HG03575 (cell line): Measurements from ENCODE around the gene ANKRD34A.

Experiments
- ATAC-seq: cut with Tn5 transposase; IDR thresholded peaks from one replicate; pipeline ENCODE4 v1.9.1; 2021; ENCODE audit not compliant: unreplicated experiment, insufficient number of reproducible peaks, low FRiP score; ENCODE audit errors: extremely low read depth

The ANKRD34A gene

GRCh38 chr1:145977486-145978470 lies 13.4 kb upstream of the ANKRD34A start:
- ATAC-seq: no peak

DNA sequence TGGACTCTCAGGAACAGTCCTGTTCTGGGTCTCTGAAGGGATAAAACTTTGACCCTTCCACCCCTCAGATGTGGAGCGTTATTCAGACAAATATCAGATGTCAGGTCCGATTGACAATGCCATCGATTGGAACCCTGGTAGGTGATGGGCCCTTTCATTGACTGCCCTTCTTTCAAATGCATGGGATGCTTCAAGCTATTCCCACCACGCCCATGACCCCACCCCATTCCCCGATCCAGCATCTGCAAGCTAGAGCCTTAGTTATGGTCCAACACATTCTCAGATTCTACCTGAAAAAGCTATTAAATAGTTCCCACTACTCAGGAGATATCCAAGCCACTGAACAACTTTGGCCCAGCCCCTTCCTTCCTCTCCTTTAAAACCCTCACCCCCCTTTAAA lies 12.6 kb upstream of the ANKRD34A start:
- no peak for ATAC-seq

DNA sequence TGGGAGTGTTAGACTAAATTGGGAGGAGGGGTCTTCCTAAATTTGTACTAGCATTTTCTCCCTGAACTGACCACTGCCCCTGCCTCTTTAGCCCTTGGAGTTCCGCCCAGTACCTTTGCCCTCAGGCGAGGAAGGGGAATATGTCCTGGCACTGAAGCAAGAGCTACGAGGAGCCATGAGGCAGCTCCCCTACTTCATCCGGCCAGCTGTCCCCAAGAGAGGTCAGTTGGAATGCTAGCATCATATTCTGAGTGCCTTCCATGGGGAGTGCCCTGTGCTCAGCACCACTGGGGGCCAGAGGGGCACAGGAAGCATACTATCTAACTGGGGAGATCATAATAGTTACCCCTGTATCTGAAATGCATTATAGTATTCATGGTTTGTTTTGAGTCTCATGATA lies 10.8 kb upstream of the ANKRD34A start:
- no peak for ATAC-seq

- no peak for ATAC-seq
Measured at GRCh38 chr1:145974721-145975120, 10.3 kb upstream of the ANKRD34A start.

GRCh38 chr1:145972580-145972979 lies 8.2 kb upstream of the ANKRD34A start:
- no peak for ATAC-seq

GRCh38 chr1:145967288-145967687 lies 2.9 kb upstream of the ANKRD34A start:
- no peak for ATAC-seq

DNA sequence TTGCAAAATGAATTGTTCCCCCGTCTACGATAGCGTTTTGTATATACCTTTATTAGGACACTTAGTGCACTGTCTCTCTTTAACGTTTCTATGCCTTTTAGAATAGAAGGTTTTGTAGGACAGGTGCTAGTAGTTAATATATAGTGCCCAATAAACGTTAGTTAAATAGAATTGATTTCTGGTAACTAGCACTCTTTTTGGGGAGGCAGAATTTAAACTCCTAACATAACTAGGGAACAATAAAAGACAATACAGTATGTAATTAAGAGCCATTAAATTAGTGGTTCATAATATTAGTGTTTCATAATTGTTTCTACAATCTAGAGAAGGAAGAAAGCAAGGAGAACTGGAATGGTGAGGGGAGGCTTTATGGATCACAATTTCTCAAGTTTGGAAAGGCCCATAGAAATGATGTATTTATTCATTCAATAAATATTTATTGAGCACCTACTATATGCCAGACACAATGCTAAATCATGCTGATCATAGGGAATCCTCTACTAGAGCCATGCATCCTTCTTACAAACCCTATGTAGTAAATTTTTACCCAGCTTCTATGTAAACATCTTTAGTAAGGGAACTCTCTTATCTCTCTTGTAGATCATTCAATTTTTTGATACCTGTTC lies 857 bp upstream of the ANKRD34A start:
- ATAC-seq: no peak

- no peak for ATAC-seq
Measured at GRCh38 chr1:145963265-145964019, 933 bp downstream of the ANKRD34A start.

DNA sequence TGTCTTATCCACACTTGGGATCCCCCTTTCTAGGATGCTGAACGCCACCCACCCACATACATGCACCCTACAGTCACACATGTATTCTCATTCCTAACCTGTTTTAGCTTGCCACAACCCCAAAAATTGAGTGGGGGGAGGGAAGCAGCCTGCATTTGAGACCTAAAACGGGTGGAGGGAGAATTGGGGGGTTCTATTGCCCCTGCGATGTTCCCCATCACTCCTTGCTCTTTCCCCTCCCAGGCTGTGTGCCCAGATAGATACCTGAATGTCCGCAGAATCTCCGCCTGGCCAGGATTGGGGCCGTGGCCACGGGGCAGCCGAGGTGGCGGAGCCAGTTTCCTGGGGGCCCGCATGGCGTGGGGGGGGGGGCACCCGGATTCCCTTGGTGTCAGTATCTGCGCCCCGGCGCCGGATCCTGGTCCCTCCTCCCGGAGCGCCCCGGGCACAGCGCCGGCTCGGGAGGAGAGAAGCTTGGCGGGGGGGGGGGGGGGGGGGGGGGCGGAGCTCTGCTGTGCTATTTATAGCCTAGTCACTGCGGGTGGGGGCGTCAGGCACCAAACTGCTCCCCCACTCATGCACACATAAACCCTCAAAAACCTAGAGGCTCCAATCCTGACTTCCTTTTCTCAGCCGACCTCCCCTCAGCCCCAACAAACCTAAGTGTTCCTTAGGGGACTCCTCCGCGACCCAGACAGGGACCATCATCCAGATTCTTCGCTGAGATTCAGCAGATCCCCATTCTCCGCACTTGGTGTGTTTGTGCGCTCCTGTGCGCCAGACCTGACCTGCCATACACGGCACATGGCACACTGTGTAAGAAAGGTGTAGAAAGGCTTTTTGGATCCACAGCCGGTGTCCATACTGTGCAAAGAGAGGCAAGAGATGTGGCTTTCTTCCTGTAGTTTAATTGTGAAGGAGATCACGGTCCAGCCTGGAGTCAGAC lies 1.9 kb downstream of the ANKRD34A start:
- ATAC-seq: no peak

- ATAC-seq: no peak
Measured at GRCh38 chr1:145961425-145962156, 2.8 kb downstream of the ANKRD34A start.

DNA sequence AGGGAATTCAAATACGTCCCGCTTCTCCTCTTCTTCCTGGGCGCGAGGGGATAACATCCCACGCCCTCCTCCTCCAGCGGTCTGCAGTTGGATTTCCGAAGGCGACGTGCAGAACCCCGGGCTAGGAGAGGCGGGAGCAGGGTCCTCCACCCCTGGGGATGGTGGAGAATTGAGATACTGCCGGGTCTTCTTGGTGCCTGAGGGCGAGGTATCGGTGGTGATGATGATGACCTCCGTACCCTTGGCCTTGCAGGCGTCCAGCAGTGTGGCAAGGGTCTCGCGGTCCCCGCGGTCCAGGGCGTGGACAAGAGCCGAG lies 3.3 kb downstream of the ANKRD34A start:
- no peak for ATAC-seq

DNA sequence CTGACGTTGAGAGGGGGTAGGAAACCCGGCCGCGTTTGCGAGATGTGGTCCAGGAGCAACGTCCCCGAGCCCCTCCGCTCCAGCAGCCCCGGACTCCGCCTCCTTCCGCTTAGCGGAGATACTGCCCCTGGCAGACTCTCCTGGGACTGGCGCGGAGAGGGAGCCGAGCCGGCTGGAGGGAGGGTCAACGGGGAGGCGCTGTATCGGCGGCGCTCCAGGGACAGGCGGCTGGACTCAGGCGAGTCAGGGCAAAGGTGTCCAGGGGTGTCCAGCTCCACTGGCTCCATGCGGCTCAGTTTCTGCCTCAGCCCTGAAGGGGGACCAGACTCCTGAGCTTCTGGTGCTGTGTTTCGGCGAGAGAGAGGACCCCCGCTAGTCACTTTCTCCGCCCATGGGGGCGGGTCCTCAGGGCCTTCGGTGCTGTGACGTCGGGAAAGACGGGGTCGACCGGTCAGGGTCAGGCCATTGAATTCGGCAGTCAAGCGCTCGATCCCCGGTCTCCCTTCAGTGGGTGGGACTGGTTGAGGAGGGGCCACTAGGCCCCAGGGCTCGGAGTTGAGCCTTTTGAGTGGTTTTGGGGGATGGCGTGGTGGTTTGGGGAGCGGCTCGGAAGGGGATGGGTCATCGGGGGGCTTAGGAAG lies 3.8 kb downstream of the ANKRD34A start:
- no peak for ATAC-seq

- no peak for ATAC-seq
Measured at GRCh38 chr1:145959957-145960467, 4.4 kb downstream of the ANKRD34A start.

GRCh38 chr1:145959333-145959732 lies 5.0 kb downstream of the ANKRD34A start:
- no peak for ATAC-seq

- ATAC-seq: no peak
Measured at GRCh38 chr1:145958734-145959133, 5.6 kb downstream of the ANKRD34A start.

DNA sequence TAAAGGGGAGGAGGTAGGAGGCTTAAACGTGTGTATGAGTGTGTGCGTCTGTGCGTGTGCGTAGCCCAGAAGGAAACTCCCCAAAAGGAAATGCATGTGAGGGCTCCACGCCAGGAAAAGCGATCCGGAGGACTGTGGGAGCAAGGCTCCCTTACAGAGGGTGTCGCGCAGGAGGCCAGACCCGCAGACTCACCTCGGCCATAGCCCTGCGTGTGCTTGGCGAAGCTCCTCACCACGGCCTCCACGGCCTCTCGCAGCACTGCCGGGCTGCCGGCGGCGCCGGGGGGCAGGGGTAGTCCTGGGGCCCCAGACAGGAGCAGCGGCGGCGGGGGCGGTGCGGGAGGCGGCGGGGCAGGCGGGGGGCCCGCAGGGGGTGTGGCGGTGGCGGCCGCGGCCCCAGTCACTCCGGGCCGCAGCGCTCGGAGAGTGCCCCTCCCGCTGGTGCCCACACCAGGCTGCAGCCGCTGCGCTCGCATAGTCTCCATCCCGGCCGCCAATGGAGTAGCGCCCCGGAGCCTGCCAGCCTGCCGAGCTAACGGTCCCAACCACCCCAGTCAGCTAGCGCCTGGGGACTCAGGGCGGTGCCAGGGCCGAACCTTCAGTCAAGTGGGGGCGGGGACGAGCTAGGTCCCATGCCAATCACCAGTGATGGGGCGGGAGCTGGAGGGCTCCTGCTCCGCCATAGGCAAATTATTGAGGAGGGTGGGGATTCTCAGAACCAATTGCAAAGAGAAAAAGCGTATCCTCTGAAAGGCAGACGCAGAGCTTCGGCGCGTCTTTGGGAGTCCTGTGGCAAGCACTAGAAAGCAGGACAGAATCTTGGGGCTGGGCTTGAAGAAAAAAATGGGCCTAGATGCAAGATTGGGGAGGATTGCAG lies 6.7 kb downstream of the ANKRD34A start, which contains the start of gene LIX1L:
TSS of gene LIX1L (minus strand) at position 575 of the 877 bp plus-strand sequence. CDS start at position 485, 90 bp downstream.
- peak; percentile 66 for ATAC-seq
